Activated CD4-positive, alpha-beta T cell treated with anti-CD3 and anti-CD28 coated beads for 36 hours (primary cell): Measurements from ENCODE around the gene CEL. TPM values are rescaled to one million over a fixed set of nuclear protein-coding genes. Genes with fewer than 3 reads are reported as not detected.
"Not testable (repeated sequence)": the region's sequence is repeated elsewhere in the genome, so short reads cannot be mapped to it uniquely, and the experiment has no call there.

Experiments used
- ATAC-seq: fragments of 200-7000 bp; cut with Tn5 transposase; one replicate; pipeline ENCODE4 v1.10.0; 2021; ENCODE audit warnings: mild to moderate bottlenecking, moderate library complexity
- CTCF ChIA-PET: fragments of 350-600 bp; sonication (Branson Sonifier 250); formaldehyde crosslinking; loops from one replicate; lab custom pipeline; 2021; ENCODE audit warnings: antibody characterized with exemption; lab: Charles Lee
- POLR2A ChIA-PET: fragments of 350-600 bp; sonication (Branson Sonifier 250); formaldehyde crosslinking; loops from one replicate; lab custom pipeline; 2021; ENCODE audit warnings: antibody characterized with exemption, inconsistent platforms; lab: Charles Lee
- DNase-seq: peaks from one replicate; pipeline ENCODE4 v3.0.0-alpha.2; 2020
- H3K27ac Mint-ChIP-seq: one replicate; pipeline ENCODE4 v1.8.0; 2021; ENCODE audit warnings: mixed read lengths
- H3K27me3 Mint-ChIP-seq: one replicate; pipeline ENCODE4 v1.8.0; 2021; ENCODE audit warnings: mixed read lengths
- H3K36me3 Mint-ChIP-seq: one replicate; pipeline ENCODE4 v1.8.0; 2021; ENCODE audit warnings: low read depth, mixed read lengths
- H3K4me1 Mint-ChIP-seq: one replicate; pipeline ENCODE4 v1.8.0; 2021; ENCODE audit warnings: mixed read lengths
- H3K4me3 Mint-ChIP-seq: one replicate; pipeline ENCODE4 v1.8.0; 2021; ENCODE audit warnings: mild to moderate bottlenecking, moderate library complexity, mixed read lengths
- H3K9me3 Mint-ChIP-seq: one replicate; pipeline ENCODE4 v1.8.0; 2021; ENCODE audit warnings: low read depth, mixed read lengths
- intact Hi-C, 2 experiments: fragments of 100-400 bp; cut with DNase I in 1 of 2; cut with micrococcal nuclease in 1 of 2; formaldehyde crosslinking; loops; one replicate each; pipeline versions ENCODE4 v1.14.2 to v1.15.1; 2022 to 2024; cut with DNase I, micrococcal nuclease
- total RNA-seq, 2 experiments: library from RNA; stranded (reverse); gene quantifications; one replicate each; pipeline ENCODE4 v1.2.3, GENCODE V29; 2021

Gene CEL
- 1 to 10 TPM in 1 of 2 experiments, under 1 TPM in 1; 0.98 to 1.2 TPM for total RNA-seq

- H3K36me3 Mint-ChIP-seq, H3K4me3 Mint-ChIP-seq, H3K27me3 Mint-ChIP-seq, CTCF ChIA-PET, POLR2A ChIA-PET, H3K27ac Mint-ChIP-seq, DNase-seq, intact Hi-C loops, H3K9me3 Mint-ChIP-seq, ATAC-seq: not testable (repeated sequence)
- H3K4me1 Mint-ChIP-seq: peaks cover 38% of the 10 kb centered on the region
Observed at GRCh38 chr9:133061764-133062145, at the start of gene CEL. Gene CEL, plus strand, starts transcription at chr9:133061981. Its CDS starts 22 bp downstream, at chr9:133062003.

- intact Hi-C loops: no loop called here
- ATAC-seq (no peak), DNase-seq (no peak)
- Mint-ChIP-seq H3K4me1 (no peaks in the 10 kb centered on the region), H3K36me3 (no peaks in the 10 kb centered on the region), H3K27me3 (peaks cover 11% of the 10 kb centered on the region), H3K4me3 (no peak overlapping the region), H3K9me3 (no peaks in the 10 kb centered on the region), H3K27ac (no peak overlapping the region)
- CTCF ChIA-PET: interaction anchor here (1.1 kb wide), 1 partner anchor 7 kb away, joined by 4 read pairs; no protein-coding TSS in a partner anchor
- POLR2A ChIA-PET: interaction anchor here (0.6 kb wide), 1 partner anchor 52 kb away, joined by 3 read pairs; no protein-coding TSS in a partner anchor
Observed at GRCh38 chr9:133014696-133015095, 47.1 kb upstream of the CEL start.

- Mint-ChIP-seq H3K27me3 (no peaks in the 10 kb centered on the region), H3K4me3 (peak overlapping the region; percentile 49), H3K9me3 (no peaks in the 10 kb centered on the region), H3K27ac (peak overlapping the region; percentile 74), H3K36me3 (no peaks in the 10 kb centered on the region), H3K4me1 (peaks cover 18% of the 10 kb centered on the region)
- DNase-seq (peak; percentile 87), ATAC-seq (peak; percentile 70)
- ChIA-PET CTCF (interaction anchor here (0.6 to 2.6 kb wide), 9 partner anchors 9 to 987 kb away, joined by 3 to 57 read pairs (median 4); partner anchors contain the start of gene GTF3C5), POLR2A (no interaction called here)
- intact Hi-C loops: loop anchor here in 1 of 2 experiments (2.0 kb wide), 2 partner anchors 79 to 353 kb away; partner anchors contain the start of genes STKLD1, SURF4 and TSC1
Observed at GRCh38 chr9:133023117-133023890, 38.5 kb upstream of the CEL start.

DNA sequence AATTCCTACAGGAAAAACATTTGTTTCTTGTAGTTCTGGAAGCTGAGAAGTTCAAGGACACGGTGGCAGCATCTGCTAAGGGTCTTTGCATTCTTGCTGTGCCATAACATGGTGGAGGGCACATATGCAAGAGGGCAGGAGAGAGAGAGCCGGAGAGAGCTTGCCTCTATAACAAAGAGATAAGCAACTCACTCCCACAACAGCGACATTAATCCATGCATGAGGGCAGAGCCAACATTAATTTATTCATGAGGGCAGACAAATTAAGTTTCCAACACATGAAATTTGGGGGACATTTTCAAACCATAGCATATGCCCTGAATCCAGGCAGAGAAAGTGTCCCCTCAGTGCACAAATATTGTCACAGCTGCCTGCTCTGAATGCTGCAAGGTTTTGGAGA, 35.4 kb upstream of the CEL start:
- ChIA-PET CTCF (interaction anchor here (0.8 to 1.6 kb wide), 4 partner anchors 17 to 460 kb away, joined by 3 to 6 read pairs (median 4); no protein-coding TSS in a partner anchor), POLR2A (no interaction called here)
- no peak for DNase-seq
- H3K4me1 Mint-ChIP-seq: peaks cover 22% of the 10 kb centered on the region
- no peaks in the 10 kb centered on the region for H3K9me3 Mint-ChIP-seq
- H3K4me3 Mint-ChIP-seq: no peak overlapping the region
- ATAC-seq: no peak
- no peaks in the 10 kb centered on the region for H3K27me3 Mint-ChIP-seq
- intact Hi-C loops: no loop called here
- no peak overlapping the region for H3K27ac Mint-ChIP-seq
- peaks cover 2% of the 10 kb centered on the region for H3K36me3 Mint-ChIP-seq

DNA sequence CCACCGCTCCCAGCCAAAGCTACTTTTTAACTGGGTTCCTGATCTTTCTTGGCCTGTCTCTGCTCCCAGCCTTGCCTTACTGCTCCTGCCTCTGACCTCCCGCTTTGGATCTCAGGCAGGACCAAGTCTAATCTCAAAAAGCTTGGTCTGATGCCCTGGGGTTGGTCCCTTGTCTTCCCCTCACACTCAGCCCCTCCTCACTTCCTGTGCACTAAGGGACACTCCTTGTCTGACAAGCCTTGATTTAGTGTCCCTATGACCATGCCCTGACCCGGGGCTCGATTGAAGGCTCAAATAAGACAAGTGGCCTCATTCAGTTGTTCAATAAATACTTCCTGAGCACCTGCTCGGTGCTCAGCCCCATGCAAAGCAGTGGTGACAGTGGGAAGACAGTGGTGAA, 34.6 kb upstream of the CEL start:
- peaks cover 9% of the 10 kb centered on the region for H3K36me3 Mint-ChIP-seq
- ATAC-seq (no peak), DNase-seq (no peak)
- H3K27me3 Mint-ChIP-seq: no peaks in the 10 kb centered on the region
- H3K4me3 Mint-ChIP-seq: no peak overlapping the region
- H3K9me3 Mint-ChIP-seq: peaks cover 3% of the 10 kb centered on the region
- ChIA-PET CTCF (interaction anchor here (0.8 kb wide), 2 partner anchors 121 to 459 kb away, joined by 3 to 5 read pairs; no protein-coding TSS in a partner anchor), POLR2A (no interaction called here)
- no peak overlapping the region for H3K27ac Mint-ChIP-seq
- H3K4me1 Mint-ChIP-seq: peaks cover 28% of the 10 kb centered on the region
- intact Hi-C loops: no loop called here

DNA sequence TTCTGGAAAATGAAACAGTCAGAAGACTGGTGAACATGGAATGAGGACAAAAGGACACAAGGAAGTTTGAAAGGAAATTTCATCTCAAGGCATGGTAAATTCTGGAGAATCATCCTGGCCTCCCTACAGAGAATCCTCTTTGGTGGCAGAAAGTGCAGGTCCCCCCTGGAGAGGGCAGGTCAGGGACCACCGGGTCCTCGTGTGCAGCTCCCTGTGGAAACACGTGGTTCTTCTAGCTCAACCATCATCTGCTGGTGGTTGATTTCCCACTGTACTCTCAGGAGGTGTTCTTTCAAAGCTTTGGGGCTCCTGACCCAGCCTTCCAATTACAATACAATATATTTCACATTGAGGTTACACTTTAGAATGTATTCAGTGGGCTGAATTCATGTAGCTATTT, 33.6 kb upstream of the CEL start:
- H3K4me1 Mint-ChIP-seq: peaks cover 30% of the 10 kb centered on the region
- no peak for ATAC-seq
- no peak for DNase-seq
- ChIA-PET CTCF (interaction anchor here (1.3 kb wide), 1 partner anchor 14 kb away, joined by 7 read pairs; no protein-coding TSS in a partner anchor), POLR2A (no interaction called here)
- intact Hi-C loops: no loop called here
- H3K9me3 Mint-ChIP-seq: peaks cover 3% of the 10 kb centered on the region
- peaks cover 14% of the 10 kb centered on the region for H3K36me3 Mint-ChIP-seq
- H3K27ac Mint-ChIP-seq: no peak overlapping the region
- H3K27me3 Mint-ChIP-seq: no peaks in the 10 kb centered on the region
- H3K4me3 Mint-ChIP-seq: peak overlapping the region; percentile 94

DNA sequence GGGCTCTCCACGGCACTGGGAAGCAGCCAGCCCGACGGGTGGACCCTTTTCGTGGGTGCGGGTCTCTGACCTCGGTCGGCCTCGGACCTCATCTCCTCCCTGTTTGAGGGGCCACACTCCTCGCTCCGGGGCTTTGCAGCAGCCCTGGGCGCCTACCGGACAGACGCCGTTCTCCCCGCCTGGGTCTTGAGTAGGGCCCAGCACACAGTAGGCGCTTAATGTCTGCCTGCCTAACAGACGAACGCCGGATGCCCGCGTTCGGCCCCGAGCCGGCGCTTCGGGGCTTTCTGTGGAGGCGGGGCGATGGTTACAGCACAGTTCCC, 31.8 kb upstream of the CEL start:
- intact Hi-C loops: loop anchor here (1.0 to 5.0 kb wide), 12 partner anchors 8 to 1038 kb away; partner anchors contain the start of genes BRD3 (in 1 of the 2), GTF3C4 (in 1 of the 2), RALGDS (in 1 of the 2) and REXO4 (in 1 of the 2)
- H3K27ac Mint-ChIP-seq: peak overlapping the region; percentile 95
- H3K36me3 Mint-ChIP-seq: peaks cover 14% of the 10 kb centered on the region
- DNase-seq (no peak), ATAC-seq (peak; percentile 13)
- H3K4me3 Mint-ChIP-seq: peak overlapping the region; percentile 94
- H3K27me3 Mint-ChIP-seq: no peaks in the 10 kb centered on the region
- ChIA-PET CTCF (interaction anchor here (0.5 to 4.3 kb wide), 11 partner anchors 7 to 457 kb away, joined by 3 to 57 read pairs (median 4); no protein-coding TSS in a partner anchor), POLR2A (interaction anchor here (0.6 to 1.6 kb wide), 6 partner anchors 8 to 360 kb away, joined by 3 to 9 read pairs (median 4); partner anchors contain the start of genes DDX31 and GTF3C4)
- peaks cover 3% of the 10 kb centered on the region for H3K9me3 Mint-ChIP-seq
- H3K4me1 Mint-ChIP-seq: peaks cover 38% of the 10 kb centered on the region

DNA sequence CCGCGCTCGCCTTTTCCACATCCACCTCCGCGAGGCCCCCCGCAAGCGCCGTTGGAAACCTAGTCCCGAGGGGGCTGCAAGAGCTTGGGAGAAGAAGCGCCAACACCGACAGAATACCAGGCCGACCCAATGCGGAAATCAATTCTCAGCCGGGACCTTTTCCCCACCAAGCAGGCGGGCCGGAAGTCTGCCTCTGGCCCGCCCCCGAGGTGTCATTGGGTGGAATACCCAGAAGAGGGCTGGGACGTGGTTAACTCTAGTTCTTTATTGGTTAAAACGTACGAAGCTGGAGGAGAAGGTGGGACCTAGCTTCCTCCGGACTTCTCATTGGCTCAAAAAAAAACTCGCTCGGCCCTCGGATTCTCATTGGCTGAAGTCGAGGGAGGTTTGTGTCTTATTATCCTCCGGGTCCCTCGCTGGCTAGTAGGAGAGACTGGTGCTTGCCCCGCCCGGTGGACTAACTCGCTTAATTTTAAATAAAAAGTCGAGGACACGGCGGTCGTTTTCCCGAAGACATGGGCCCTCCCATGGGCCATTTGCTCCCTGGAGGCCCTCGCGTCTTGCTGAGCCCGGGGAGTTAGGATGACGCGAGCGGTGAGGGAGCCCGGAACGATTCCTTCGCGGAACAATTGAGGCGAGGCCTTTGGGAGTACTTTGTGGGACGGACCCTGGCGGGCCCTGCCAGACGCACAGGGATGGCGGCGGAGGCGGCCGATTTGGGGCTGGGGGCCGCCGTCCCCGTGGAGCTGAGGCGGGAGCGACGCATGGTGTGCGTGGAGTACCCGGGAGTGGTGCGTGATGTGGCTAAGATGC, 31.3 kb upstream of the CEL start, which contains the start of gene GTF3C5:
Gene GTF3C5, plus strand, starts transcription at position 681 of the 813 bp plus-strand sequence. Its CDS starts 15 bp downstream, at position 696.
- peak; percentile 98 for ATAC-seq
- intact Hi-C loops: loop anchor here (1.0 to 5.0 kb wide), 12 partner anchors 8 to 1038 kb away; partner anchors contain the start of genes BRD3 (in 1 of the 2), GTF3C4 (in 1 of the 2), RALGDS (in 1 of the 2) and REXO4 (in 1 of the 2)
- CTCF ChIA-PET: interaction anchor here (0.5 to 4.3 kb wide), 15 partner anchors 8 to 1038 kb away, joined by 3 to 57 read pairs (median 4); no protein-coding TSS in a partner anchor

DNA sequence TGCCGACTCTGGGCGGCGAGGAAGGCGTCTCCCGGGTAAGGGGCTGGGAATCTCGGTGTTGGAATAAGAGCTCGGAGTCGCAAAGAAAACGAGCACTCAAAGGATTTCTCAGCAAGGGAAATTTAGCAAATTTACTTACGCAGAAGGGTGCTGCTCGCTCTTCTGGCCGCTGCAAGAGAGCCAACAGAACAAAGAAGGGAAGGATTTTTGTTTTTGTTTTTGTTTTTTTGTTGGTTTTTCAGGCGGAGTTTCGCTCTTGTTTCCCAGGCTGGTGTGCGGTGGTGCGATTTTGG, 30.7 kb upstream of the CEL start:
- Mint-ChIP-seq H3K27ac (peak overlapping the region; percentile 95), H3K9me3 (peaks cover 3% of the 10 kb centered on the region), H3K4me1 (peaks cover 42% of the 10 kb centered on the region), H3K4me3 (peak overlapping the region; percentile 94), H3K36me3 (peaks cover 14% of the 10 kb centered on the region), H3K27me3 (no peaks in the 10 kb centered on the region)
- CTCF ChIA-PET: interaction anchor here (0.5 to 4.3 kb wide), 9 partner anchors 8 to 1038 kb away, joined by 3 to 57 read pairs (median 4); no protein-coding TSS in a partner anchor
- intact Hi-C loops: loop anchor here (2.0 to 5.0 kb wide), 6 partner anchors 116 to 679 kb away; partner anchors contain the start of genes GTF3C4 (in 1 of the 2), REXO4 (in 1 of the 2), SETX (in 1 of the 2) and SLC2A6 (in 1 of the 2)
- ATAC-seq: no peak
- no peak for DNase-seq
- POLR2A ChIA-PET: interaction anchor here (0.6 to 1.6 kb wide), 4 partner anchors 9 to 304 kb away, joined by 4 to 9 read pairs (median 5); no protein-coding TSS in a partner anchor

More for the DNA sequence above, 31.3 kb upstream of the CEL start, which contains the start of gene GTF3C5:
- Mint-ChIP-seq H3K4me1 (peaks cover 41% of the 10 kb centered on the region), H3K27me3 (no peaks in the 10 kb centered on the region), H3K4me3 (peak within 1 kb of the TSS; percentile 94), H3K9me3 (peaks cover 3% of the 10 kb centered on the region), H3K27ac (peak within 1 kb of the TSS; percentile 95), H3K36me3 (peaks cover 14% of the 10 kb centered on the region)
- peak; percentile 95 for DNase-seq
- POLR2A ChIA-PET: interaction anchor here (0.6 to 1.6 kb wide), 11 partner anchors 8 to 429 kb away, joined by 3 to 9 read pairs (median 4); partner anchors contain the start of genes DDX31 and GTF3C4

DNA sequence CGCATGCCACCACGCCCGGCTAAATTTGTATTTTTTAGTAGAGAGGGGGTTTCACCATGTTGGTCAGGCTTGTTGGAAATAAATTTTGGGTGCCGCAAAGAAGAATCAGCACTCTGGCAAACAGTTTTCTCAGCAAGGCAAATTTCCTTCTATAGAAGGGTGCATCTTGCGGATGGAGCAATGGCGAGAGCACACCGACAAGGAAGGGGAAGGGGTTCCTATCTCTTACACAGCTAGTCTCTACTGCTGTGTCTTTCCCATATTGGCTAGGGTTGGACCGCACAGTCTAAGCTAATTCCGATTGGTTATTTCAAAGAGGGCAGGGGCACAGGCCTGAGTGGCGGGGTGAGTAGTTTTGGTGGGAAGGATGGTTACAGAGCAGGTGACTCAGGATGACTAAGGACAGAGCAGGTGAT, 30.3 kb upstream of the CEL start:
- intact Hi-C loops: loop anchor here (2.0 to 5.0 kb wide), 6 partner anchors 116 to 679 kb away; partner anchors contain the start of genes GTF3C4 (in 1 of the 2), REXO4 (in 1 of the 2), SETX (in 1 of the 2) and SLC2A6 (in 1 of the 2)
- Mint-ChIP-seq H3K27ac (peak overlapping the region; percentile 95), H3K4me1 (peaks cover 42% of the 10 kb centered on the region), H3K4me3 (peak overlapping the region; percentile 94), H3K9me3 (peaks cover 3% of the 10 kb centered on the region), H3K27me3 (no peaks in the 10 kb centered on the region), H3K36me3 (peaks cover 14% of the 10 kb centered on the region)
- POLR2A ChIA-PET: interaction anchor here (0.6 to 1.6 kb wide), 4 partner anchors 9 to 304 kb away, joined by 4 to 9 read pairs (median 5); no protein-coding TSS in a partner anchor
- DNase-seq: peak; percentile 49
- CTCF ChIA-PET: interaction anchor here (0.5 to 4.3 kb wide), 16 partner anchors 9 to 1037 kb away, joined by 3 to 57 read pairs (median 3); no protein-coding TSS in a partner anchor
- no peak for ATAC-seq
